GM18907 (cell line): ENCODE measurements around the gene CHMP5.
"Not testable (repeated sequence)": the region's sequence is repeated elsewhere in the genome, so short reads cannot be mapped to it uniquely, and the experiment has no call there.

Experiments used
- ATAC-seq: cut with Tn5 transposase; IDR thresholded peaks from one replicate; pipeline ENCODE4 v1.9.1; 2021; ENCODE audit warnings: mild to moderate bottlenecking, moderate library complexity; ENCODE audit not compliant: unreplicated experiment

The CHMP5 gene

GRCh38 chr9:33311953-33312352 lies 47.1 kb downstream of the CHMP5 start:
- no peak for ATAC-seq

DNA sequence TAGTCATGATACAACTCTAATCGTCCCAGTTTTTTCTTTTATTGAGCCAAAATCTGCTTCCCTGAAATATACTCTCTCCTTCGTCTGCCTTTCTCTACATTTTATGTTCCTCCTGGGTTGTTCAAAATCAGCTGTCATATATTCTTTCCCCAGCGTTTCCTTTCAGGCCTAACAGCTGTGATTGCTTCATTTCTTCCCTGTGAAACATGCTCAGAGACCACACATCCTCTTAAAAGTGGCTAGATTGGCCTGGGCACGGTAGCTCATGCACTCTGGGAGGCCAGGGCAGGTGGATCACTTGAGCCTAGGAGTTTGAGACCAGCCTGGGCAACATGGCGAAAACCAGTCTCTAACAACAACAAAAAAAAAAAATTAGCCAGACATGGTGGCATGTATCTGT lies 50.5 kb downstream of the CHMP5 start:
- no peak for ATAC-seq

DNA sequence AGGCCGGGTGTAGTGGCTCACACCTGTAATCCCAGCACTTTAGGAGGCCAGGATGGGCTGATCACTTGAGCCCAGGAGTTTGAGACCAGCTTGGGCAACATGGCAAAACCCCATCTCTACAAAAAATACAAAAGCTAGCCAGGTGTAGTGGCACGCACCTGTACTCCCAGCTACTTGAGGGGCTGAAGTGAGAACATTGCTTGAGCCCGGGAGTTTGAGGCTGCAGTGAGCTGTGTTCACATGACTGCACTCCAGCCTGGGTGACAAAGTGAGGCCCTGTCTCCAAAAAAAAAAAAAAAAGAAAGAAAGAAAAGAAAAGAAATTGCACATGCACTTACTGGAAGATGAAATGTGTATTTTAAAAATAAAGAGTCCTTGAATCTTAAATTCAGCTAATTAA lies 52.3 kb downstream of the CHMP5 start:
- not testable (repeated sequence) for ATAC-seq

- ATAC-seq = no peak
Measured at GRCh38 chr9:33318225-33318624, 53.4 kb downstream of the CHMP5 start.

DNA sequence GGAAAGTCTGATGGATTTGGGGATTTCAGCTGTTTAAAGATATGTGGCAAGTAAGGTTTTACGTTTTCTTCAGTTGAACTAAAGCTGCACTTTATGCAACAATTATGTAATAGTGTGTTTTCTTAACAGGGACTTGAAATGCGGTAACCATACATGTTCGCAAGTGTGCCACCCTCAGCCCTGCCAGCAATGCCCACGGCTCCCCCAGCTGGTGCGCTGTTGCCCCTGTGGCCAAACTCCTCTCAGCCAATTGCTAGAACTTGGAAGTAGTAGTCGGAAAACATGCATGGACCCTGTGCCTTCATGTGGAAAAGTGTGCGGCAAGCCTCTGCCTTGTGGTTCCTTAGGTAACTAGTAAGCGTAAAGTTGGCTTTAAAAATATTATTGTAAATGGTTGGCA lies 53.9 kb downstream of the CHMP5 start:
- no peak for ATAC-seq

DNA sequence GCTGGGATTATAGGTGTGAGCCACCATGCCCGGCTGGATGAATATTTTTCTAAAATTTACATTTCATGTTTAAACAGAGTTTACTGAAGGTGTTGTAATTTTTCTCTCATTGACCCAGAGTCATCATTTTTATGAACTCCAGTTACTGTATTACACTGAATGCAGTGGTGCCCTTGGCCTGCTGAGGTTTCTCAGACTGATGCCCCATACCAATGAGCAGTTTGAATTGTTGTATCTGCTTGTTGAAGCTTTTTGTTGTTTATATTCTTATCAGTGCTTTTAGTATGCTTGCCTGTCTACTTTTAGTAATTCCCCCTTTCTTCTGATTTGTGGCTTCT lies 55.4 kb downstream of the CHMP5 start:
- ATAC-seq = no peak

DNA sequence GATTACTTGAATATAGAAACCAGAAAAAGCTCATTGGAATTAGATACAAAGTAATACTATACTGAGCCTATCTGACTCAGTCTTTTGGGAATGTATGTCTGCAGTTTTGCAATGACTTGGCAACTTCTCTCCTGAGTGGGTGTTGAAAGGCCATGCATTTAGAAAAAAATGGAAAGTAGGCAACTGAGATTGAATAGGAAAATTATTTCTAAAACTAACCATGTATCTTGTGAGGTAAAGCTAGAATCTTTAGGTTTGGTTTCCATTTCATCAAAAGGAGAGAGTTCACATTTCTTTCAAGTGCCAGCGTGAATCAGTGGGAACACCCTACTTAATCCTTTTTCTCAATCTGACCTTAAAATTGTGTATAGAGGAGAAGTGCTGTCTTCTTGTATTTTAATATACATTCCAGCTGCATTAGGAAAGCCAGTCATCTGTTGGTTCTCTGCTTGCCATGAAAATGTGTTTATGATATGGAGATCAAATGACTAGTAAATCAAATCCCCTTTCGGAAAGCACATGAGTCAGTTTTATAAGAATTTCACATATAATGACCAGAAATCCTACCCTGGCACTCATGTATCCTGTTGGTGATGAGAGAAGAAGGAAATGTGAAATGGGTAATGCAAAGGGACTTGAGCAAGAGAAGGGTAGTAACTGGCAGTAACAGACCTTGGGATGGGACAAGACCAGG lies 55.9 kb downstream of the CHMP5 start:
- ATAC-seq = no peak

DNA sequence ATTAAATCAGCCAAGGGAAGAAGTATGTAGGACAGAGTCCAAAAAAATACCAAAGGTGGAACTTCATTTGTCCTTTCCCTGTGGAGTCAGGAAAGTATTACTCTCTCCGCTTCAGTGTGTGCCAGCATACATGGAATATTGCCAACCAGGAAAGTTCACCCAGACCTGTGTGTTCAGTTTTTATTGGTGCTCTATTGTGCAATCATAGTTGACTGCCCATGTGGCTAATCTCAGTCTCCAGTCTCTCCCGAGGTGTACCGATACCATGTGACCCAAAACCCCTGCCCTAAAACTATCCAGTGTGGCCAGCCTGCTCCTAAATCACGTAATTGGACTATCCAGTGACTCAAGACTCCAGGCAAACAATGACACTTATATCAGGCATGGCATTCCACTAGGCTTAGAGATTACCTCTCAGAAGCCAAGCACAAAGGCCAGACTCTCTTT lies 64.3 kb downstream of the CHMP5 start:
- ATAC-seq = no peak

DNA sequence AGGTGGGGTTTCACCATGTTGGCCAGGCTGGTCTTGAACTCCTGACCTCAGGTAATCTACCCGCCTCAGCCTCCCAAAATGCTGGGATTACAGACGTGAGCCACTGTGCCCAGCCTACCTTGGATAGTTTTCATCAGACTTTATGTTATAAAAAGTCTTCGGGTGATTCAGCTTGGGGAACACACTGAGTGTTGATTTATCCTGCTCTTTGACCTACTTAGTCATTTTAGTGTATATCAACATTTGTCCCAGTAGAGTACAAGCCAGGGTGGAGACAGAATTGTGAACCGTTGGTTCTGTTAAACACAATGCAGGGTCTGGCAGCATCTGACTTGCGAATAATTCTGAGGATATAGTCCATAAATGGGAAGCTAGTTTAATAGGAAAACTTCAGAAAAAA lies 65.1 kb downstream of the CHMP5 start:
- no peak for ATAC-seq

- ATAC-seq = no peak
Measured at GRCh38 chr9:33331377-33331891, 66.6 kb downstream of the CHMP5 start.
